ENCODE measurements around the gene PKNOX2.

PKNOX2 gene

DNA sequence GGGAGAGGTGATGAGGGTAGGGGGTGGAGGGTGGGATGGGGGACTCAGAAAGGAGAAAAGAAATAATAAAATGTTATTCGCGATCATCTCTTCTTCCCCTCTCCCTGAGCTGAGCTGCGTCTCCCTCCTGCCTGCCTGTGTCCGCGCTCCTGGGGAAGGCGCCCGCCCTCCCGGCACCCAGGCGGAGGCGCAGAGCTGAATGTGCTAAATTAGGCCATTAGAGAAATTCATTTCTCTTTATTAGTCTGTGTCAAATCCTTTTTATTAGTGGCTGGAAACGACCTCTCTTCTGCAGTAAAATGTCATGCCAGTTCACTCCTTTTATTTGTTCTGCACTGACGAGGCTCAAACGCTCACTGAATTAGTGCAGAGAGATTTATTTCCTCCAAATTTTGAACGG, 215.4 kb downstream of the PKNOX2 start:
- H3K4me3 ChIP-seq (ENCODE audit: control insufficient read depth, low read depth, low read length), result no peak overlapping the region
- TF ChIP-seq, protein P1, sequence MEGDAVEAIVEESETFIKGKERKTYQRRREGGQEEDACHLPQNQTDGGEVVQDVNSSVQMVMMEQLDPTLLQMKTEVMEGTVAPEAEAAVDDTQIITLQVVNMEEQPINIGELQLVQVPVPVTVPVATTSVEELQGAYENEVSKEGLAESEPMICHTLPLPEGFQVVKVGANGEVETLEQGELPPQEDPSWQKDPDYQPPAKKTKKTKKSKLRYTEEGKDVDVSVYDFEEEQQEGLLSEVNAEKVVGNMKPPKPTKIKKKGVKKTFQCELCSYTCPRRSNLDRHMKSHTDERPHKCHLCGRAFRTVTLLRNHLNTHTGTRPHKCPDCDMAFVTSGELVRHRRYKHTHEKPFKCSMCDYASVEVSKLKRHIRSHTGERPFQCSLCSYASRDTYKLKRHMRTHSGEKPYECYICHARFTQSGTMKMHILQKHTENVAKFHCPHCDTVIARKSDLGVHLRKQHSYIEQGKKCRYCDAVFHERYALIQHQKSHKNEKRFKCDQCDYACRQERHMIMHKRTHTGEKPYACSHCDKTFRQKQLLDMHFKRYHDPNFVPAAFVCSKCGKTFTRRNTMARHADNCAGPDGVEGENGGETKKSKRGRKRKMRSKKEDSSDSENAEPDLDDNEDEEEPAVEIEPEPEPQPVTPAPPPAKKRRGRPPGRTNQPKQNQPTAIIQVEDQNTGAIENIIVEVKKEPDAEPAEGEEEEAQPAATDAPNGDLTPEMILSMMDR (IDR thresholded peaks at IDR 0.05; ENCODE audit: control insufficient read depth, insufficient read depth, low read depth, low read length, missing control alignments), result no peak
- no peak for DNase-seq (ENCODE audit: low read depth)

DNA sequence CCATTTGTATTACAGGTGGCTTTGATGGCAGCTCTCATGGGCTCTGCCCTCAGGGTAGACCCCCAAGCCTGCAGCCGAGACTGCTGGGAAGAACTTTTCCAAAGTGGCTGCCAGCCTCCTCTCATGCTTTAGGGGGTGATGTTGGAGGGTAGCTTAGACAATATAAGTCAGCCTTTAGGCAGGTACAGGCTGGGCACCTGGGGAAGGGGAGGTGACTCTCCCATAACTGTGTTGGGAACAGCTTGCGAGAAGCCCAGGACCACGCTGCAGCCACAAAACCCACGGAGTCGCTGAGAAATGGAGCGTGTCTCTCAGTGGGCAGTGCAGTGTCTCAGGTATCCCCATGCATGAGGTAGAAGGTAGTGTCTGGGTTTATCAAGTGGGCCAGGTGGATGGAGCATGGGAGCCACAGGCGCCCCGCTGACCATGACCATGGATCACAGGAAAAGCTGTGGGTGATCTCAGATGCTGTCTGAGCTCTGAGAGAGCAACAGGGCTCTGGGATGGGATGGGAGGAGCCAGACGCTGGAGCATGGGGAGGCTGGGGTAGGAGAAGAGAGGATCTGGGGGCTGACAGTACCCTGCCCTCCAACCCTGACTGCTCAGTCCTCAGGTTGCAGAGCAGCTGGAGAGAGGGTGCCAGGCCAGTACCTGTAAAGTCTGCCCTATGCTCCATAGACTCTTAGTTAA, 216.3 kb downstream of the PKNOX2 start:
- no peak for DNase-seq (ENCODE audit: low read depth)
- TF ChIP-seq, protein P1 (IDR thresholded peaks at IDR 0.05; ENCODE audit: control insufficient read depth, insufficient read depth, low read depth, low read length, missing control alignments), result no peak
- H3K4me3 ChIP-seq (ENCODE audit: control insufficient read depth, low read depth, low read length), result no peak overlapping the region

DNA sequence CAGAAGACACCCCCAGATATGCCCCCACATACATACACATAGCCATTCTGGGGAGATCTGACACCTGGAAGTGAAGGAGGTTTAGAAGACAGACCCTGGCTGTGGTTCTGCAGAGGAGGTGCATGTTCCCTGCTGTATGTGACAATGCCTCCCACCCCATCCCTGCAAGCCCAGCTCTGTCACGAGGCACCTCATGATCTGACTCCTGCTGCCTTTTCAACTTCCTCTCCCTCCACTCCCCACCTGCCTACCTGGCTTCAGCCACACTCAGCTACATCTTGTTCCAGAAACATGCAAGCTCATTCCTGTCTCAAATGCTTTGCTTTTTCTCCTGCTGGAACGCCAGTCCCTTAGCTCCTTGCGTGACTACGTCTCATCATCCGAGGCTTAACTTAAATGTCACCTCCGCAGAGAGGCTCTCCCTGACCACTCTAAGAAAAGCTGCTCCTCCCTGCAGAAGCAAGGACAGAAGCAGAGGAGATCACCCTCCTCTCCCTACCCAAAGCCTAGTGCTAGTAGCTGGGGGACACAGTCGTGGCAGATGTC, 217.0 kb downstream of the PKNOX2 start:
- DNase-seq (ENCODE audit: low read depth), result no peak
- TF ChIP-seq, protein P1 (IDR thresholded peaks at IDR 0.05; ENCODE audit: control insufficient read depth, insufficient read depth, low read depth, low read length, missing control alignments), result no peak

DNA sequence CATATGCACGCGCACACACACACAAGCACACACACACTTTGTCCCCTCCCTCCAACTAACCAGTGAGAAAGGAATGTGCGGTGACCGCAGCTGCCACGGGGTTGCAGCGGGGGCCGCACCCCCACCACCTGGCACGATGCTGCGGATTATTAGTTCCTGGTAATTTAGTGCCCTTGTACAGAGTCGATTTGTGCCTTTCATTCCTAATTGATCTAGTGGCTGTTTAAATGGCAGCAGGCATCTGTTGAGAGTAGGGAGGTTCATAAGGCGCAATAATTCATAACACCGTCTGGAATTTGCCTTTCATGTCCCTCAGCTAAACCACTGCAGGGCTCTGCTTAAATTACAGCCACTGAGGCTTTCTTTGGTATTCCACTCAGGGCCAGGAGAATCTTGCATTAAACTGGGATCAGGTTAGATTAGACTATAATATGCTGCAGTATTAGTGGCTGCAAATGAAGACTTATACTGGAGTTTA, 217.8 kb downstream of the PKNOX2 start:
- TF ChIP-seq, protein P1 (IDR thresholded peaks at IDR 0.05; ENCODE audit: control insufficient read depth, insufficient read depth, low read depth, low read length, missing control alignments), result no peak
- H3K4me3 ChIP-seq (ENCODE audit: control insufficient read depth, low read depth, low read length), result no peak overlapping the region
- DNase-seq (ENCODE audit: low read depth), result no peak

More for the DNA sequence above, 217.0 kb downstream of the PKNOX2 start:
- no peak overlapping the region for H3K4me3 ChIP-seq (ENCODE audit: control insufficient read depth, low read depth, low read length)

DNA sequence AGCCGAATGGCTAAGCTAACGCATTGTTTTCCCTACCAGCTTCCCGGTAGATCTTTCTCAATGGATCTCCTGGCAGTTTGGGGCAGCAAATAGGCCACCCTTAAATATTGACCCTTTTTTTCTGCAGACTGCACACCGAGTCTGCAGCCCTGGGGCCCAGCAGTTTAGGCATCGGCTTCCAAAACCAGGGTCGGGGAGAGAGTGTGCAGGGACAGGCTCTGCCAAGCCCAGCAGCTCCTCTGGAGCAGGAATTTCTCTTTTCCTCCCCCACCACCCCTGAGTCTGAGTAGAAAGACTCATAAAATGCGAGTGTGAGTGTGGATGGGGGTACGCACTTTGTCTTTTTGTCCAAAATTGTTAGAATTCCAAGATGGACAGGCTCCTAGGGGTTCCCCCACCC, 218.3 kb downstream of the PKNOX2 start:
- TF ChIP-seq, protein P1 (IDR thresholded peaks at IDR 0.05; ENCODE audit: control insufficient read depth, insufficient read depth, low read depth, low read length, missing control alignments), result no peak
- DNase-seq (ENCODE audit: low read depth), result no peak
- no peak overlapping the region for H3K4me3 ChIP-seq (ENCODE audit: control insufficient read depth, low read depth, low read length)

DNA sequence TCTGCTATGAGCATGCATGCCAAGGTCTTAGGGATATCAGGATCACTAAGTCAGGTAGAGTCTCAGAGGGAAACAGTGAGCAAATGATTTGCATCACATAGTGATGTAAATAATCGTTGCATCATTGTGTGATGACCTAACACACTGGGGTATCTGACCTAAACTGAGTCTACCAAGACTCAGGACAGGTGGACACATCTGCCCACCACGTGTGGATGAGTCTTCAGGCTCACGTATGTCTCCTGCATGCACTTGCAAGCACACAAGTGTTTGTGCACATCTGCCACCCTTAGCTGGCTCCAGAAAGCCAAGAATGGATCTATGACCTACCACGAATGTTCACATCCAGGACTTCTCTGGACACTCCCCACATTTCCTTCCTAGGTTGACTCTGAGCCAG, 220.3 kb downstream of the PKNOX2 start:
- H3K4me3 ChIP-seq (ENCODE audit: control insufficient read depth, low read depth, low read length), result no peak overlapping the region
- DNase-seq (ENCODE audit: low read depth), result no peak
- TF ChIP-seq, protein P1 (IDR thresholded peaks at IDR 0.05; ENCODE audit: control insufficient read depth, insufficient read depth, low read depth, low read length, missing control alignments), result no peak
